WI38 (cell line): ENCODE data around the gene SLC39A8.
A peak's percentile ranks its signal among the peaks of the same experiment; 100 is the strongest.

Experiments used
- H3K4me3 ChIP-seq: 2 replicates; pipeline ENCODE4 v1.5.1; 2011; ENCODE audit warnings: low read depth, mild to moderate bottlenecking, control low read depth, low read length
- TF ChIP-seq, protein P1 (sequence below): IDR thresholded peaks from 2 replicates; pipeline ENCODE4 v1.5.1; 2012; ENCODE audit warnings: low read depth, mild to moderate bottlenecking, control low read depth, low read length

Gene SLC39A8

DNA sequence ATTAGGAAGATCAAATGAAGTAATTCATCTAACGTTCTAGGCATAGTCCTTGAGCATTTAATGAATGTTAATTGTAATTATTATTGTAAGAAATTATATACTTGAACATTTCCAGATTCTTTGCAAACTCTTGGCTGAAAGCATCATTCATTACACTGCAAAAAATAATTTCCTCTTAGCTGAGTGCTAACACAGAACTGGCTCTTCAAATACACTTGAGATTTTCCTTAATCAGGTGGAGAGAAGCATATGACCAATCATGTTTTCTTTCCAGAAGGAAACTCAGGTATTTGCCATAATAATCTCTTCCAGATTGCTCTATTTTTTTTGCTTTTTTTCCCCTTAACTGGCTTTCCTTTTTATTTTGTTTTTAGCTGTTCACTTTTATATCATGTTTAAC lies 42.5 kb downstream of the SLC39A8 start:
- TF ChIP-seq, protein P1, sequence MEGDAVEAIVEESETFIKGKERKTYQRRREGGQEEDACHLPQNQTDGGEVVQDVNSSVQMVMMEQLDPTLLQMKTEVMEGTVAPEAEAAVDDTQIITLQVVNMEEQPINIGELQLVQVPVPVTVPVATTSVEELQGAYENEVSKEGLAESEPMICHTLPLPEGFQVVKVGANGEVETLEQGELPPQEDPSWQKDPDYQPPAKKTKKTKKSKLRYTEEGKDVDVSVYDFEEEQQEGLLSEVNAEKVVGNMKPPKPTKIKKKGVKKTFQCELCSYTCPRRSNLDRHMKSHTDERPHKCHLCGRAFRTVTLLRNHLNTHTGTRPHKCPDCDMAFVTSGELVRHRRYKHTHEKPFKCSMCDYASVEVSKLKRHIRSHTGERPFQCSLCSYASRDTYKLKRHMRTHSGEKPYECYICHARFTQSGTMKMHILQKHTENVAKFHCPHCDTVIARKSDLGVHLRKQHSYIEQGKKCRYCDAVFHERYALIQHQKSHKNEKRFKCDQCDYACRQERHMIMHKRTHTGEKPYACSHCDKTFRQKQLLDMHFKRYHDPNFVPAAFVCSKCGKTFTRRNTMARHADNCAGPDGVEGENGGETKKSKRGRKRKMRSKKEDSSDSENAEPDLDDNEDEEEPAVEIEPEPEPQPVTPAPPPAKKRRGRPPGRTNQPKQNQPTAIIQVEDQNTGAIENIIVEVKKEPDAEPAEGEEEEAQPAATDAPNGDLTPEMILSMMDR, result no peak
- H3K4me3 ChIP-seq, result no peak overlapping the region

DNA sequence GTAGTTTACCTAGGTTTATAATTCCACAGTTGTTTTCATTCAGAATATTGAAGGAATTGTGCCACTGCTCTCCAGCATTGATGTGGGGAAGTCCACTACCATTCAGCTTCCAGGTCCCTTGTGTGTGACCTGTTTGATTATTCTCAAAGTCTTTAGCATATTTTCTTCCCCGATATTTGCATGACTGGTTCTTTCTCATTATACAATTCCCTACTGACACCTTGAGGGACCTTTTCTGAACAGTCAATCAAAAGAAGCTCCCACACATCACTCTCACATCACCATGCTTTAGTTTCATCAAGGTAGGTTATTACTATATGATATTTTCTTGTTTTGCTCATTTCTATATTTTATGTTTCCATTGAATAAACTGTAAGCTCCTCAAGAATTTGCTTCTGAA lies 44.1 kb downstream of the SLC39A8 start:
- no peak overlapping the region for H3K4me3 ChIP-seq
- TF ChIP-seq, protein P1, result no peak

DNA sequence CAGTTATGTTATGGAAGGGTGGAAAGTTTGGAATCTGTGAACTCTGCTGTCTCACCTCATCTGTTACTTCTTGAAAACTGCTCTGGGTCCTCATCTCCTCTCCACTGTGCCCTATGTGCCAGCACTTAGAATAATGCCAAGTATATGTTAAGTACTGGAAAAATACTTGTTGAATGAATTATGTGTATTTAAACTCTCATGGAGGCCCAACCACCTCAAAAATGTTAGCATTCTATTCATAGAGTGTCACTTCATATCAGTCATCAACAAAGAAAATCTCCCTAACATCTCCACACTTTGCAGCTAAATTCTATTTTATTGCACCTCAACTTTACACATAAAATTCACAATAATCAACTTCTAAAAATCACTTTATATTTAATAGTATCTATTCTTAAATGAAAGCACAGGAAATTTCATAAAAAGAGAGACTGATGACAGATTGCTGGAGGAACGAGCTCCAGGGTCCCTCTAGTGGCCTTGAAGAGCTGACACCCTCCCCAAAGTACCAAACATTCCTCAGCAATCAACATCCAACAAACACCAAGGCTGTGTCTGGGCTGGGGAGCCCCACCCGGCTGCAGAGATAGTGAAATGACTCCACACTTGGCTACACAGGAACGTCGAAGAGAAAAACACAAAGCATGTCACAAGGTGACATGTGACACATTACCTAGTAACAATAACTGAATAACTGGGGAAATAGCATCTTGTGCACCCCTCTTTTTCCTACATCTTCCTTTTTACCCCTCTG lies 45.8 kb downstream of the SLC39A8 start:
- TF ChIP-seq, protein P1, result peak; percentile 62
- H3K4me3 ChIP-seq, result no peak overlapping the region

DNA sequence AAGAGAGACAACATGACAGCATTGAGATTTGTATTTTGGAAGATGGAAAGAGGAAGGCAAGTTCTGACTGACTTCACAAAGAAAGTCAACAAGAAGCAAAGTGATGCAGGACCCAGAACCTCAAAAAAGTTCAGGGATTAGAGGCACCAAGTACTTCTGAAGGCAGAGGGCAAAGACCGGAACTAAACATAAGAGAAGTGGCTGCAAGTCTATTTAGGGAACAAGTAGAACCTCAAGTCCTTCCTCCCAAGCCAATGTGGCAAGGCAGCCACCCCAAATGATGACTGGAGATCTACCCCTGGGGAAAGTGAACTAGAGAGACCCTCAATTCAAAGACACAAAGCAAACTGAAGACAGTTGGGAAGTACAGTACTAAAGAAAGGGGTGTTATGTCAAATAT lies 46.6 kb downstream of the SLC39A8 start:
- no peak overlapping the region for H3K4me3 ChIP-seq
- TF ChIP-seq, protein P1, result no peak

DNA sequence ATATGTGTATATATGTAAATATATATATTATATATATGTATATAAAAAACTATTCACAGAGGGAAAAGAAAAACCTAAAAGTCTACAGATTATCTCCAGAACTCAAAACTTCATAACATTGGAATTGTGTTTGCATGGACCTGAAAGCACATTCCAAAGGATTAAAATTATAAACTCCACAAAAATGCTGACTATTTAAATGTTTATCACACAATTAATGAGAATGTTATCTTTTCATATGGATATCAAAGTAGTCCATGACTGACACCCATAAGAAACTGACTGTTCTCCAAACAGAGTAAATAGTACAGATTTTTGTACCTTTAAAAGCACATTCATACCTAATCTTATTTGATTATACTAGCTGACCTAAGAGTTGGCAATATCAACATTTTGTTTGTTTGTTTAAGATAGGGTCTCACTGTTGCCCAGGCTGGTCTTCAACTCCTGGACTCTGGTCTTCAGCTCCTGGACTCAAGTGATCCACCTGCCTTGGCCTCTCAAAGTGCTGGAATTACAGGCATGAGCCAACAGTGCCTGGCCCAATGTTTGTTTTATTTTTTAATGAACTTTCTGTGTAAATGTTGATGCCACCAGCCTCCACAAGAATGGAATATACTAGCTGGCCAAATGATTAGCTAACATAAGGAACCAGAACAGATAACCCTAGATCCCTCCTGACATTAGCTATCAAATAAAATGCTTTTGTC lies 50.0 kb downstream of the SLC39A8 start:
- TF ChIP-seq, protein P1, result no peak
- no peak overlapping the region for H3K4me3 ChIP-seq

DNA sequence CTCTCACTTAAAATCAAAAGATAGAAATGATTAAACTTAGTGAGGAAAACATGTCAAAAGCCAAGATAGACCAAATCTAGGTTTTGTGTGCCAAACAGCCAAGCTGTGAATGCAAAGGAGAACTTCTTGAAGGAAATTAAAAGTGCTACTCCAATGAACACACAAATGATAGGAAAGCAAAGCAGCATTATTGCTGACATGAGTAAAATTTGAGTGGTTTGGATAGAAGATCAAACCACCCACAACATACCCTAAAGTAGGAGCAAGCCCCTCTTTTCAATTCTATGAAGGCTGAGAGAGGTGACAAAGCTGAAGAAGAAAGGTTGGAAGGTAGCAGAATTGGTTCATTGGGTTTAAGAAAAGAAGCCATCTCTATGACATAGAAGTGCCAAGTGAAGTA lies 56.8 kb downstream of the SLC39A8 start:
- TF ChIP-seq, protein P1, result no peak
- no peak overlapping the region for H3K4me3 ChIP-seq

DNA sequence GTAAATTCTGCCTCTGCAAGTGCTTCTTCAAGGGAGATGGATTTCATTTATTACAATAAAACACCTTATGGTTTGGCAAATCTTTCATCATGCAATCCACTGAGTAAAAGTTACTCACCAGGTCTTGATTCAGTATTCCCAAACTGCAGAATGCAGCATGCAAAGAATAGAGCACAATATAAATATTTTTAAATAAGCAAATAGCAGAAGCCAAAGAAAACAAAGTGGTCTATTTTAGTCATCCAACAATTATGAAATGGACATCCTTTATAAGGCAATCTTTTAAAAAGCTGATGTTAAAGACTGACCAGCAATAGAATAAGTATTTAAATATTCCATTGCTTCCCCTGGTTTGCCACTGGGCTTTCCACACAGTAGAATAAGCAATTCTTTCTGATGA lies 59.5 kb downstream of the SLC39A8 start:
- TF ChIP-seq, protein P1, result no peak
- H3K4me3 ChIP-seq, result no peak overlapping the region
